NCI-H2029 (cell line): ENCODE data around the gene TUBA1A.
"Not testable (repeated sequence)": the region's sequence is repeated elsewhere in the genome, so short reads cannot be mapped to it uniquely, and the experiment has no call there.

ENCODE experiments used
- DNase-seq: peaks from one replicate; lab custom pipeline; 2025; lab: John Stamatoyannopoulos, UW

Gene TUBA1A

GRCh38 chr12:49188916-49189367 is at the start of gene TUBA1A:
TSS of gene TUBA1A (minus strand) at chr12:49189080. CDS start at chr12:49188979, 101 bp downstream.
- DNase-seq, result peak; percentile 98

DNA sequence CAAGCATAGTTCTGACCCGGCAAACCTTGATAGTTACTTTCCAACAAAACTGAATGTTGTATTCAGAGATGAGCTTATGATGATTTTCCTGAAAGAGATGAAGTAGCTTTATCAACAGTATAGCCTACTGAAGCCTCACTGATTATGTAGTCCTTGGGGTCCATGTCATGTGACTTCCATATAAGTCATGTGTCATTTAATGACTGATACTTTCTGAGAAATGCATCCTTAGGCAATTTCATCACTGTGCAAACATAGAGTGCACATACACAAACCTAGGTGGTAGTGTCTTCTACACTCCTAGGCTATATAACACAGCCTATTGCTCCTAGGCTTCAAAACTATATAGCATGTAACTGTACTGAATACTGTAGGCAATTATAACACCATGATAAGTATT is 47.5 kb upstream of the TUBA1A start:
- no peak for DNase-seq

DNA sequence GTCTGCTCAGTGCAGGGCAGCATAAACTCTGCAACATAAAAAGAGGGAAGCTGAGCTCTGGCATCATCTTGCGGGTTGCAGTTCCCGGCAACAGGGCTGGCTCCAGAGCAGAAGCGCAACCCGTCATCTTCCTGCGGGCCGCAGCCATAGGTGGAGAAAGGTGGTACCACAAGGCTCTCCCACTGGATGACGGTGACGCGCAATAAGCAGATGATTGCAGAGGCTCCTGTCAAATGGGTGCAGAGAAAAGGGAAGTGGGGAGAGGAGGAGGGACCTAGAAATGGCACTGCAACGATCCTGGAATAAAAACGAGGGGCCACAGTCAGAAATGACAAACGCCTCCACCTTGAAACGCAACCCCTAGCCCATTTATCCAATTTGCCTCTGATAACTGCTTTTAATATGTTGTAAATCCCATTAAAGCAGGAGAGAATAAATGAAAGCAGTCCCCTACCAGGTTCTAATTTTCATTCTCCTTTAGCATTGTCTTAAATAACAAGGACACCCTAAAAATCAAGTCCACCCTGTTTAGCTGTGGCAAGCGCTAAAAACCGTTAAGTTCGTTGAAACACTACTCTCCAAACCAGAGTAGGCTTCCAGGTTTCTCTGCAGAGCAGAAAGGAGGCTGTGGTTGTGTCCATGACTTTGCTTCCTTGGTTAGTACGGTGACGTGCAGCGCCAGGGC is 45.1 kb upstream of the TUBA1A start:
- peak; percentile 77 for DNase-seq

DNA sequence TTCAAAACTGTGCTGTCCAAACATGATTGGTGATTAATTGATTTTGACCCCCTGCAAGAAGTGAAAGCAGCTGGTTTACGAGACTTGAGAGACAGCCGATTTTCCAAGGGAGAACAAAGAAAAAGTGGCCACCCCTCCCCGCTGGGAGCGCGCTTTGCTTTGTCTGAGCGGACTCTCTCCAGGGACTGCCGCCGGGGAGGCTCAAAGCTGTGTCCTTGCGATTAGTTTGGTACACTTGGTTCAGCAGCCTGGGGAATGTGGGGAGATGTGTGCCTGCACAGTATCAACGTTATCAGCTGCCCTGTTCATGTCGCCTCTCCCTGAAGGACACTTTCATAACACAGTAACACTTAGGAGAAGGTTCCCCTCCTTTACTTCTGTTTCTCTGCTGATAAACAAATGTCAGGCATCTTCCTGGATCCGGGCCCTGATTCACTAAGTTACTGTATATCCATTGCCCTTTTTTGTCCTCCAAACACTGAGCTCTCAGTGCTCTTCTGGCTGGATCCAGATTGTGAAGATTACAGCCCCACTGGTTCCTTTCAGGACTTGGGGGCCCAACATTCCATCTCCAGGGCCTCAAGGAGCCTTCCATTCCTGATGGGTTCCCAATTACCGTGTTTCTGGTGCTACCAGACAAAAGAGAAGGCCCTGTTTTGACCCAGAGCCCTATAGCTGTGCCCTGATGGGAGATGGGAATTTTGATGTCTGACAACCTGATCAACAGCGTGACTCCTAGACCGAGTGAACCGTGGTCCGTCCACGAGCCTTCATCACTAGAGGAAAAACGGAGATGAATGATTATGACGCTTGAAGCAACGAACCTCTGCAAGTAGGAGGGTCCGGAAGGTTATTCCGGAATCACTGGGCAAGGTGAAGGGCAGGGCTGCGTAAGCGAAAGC is 44.3 kb upstream of the TUBA1A start:
- no peak for DNase-seq

GRCh38 chr12:49231878-49232655 is 43.2 kb upstream of the TUBA1A start:
- DNase-seq, result peak; percentile 22

DNA sequence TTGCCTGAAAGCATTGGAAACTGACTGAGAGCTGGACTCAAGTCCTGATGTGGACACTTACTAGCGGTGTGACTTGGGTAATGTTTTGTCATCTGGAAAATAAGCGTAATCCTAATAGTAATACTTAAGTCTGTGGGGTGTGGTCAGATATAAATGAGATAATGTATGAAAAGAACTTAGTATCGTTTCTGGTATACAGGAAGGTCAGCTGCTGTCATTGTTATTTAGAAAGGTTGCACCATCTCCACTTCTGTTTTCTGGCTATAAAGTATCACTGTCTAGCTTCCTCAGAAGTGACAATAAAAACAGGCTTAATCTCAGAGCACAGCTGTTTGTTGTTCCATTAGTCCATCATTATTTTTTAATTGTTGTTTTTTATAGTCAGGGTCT is 41.9 kb upstream of the TUBA1A start:
- DNase-seq, result no peak

- peak; percentile 69 for DNase-seq
Observed at GRCh38 chr12:49230176-49230804, 41.4 kb upstream of the TUBA1A start.

DNA sequence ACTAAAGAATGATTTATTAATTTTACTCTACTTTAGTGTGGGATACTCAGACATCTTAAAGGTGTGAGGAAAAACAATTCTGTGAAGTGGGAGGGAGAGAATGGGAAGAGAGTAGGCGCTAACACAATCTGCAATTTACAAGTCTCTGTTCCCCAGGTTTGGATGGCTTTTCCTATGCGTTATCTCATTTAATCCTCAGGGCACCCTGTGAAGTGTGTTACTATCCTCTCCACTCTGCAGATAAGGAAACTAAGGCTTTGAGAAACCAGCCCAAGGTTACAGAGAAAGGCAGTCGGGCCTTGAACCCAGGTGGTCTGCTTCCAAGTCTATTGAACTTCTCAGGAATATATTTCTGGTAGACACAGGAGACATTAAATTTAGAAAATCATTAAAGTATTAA is 39.8 kb upstream of the TUBA1A start:
- no peak for DNase-seq

DNA sequence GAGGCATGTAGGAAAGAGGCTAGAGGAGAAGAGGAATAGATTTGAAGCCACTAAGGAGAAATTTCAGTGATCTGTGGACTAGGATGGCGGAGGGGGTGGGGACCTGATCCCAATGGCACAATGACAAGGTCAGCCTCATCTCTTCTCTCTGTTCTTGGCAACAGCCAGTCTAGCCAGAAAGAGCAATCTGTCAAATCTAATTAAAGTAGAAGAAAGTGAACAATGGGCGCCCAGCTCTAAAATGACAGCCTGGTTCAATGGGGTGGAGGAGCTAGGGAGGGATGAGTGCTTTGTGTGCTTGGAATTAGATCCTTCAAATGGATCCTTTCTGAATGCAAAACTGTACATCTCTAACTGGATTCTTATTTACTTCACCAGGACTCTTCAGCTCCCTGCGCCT is 38.8 kb upstream of the TUBA1A start:
- no peak for DNase-seq

DNA sequence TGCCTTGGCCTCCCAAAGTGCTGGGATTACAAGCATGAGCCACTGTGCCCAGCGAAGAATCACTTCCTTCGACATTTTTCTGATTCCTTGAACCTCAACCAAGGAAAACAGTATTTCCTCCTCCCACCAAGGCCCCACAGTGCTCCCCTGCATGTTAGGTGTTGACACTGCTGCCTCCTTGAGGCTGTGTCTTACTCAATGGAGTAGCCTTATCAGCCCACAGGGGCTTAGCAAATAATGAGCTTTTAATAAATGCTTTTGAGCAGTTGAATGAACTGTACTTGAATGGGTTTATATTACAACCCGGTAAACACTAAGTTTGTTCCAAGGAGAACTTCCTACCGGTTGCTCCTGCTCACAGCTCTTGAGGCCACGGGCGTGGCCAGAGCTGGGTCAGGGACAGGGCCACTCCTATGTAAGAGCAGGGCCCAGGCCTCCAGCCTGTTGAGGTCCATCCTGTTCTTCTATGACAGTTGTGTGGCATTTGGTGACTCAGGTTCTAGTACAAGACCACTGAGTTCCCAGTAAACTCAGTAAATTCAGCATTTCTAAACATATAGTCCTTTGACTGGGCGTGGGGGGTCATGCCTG is 36.8 kb upstream of the TUBA1A start:
- no peak for DNase-seq

GRCh38 chr12:49223590-49224369 is 34.9 kb upstream of the TUBA1A start:
- no peak for DNase-seq

DNA sequence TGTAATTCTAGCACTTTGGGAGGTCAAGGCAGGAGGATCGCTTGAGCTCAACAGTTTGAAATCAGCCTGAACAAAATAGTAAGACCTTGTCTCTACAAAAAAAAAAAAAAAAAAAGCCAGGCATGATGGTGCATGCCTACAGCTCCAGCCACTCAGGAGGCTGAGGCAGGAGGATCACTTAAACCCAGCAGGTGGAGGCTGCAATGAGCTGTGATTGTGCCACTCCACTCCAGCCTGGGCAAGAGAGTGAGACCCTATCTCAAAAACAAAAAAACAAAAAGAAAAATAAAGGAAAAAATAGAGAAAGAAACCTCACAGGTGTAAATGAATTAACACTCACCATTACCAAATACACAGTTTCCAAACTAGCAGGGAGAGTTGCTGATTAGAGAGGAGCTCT is 34.2 kb upstream of the TUBA1A start:
- no peak for DNase-seq

DNA sequence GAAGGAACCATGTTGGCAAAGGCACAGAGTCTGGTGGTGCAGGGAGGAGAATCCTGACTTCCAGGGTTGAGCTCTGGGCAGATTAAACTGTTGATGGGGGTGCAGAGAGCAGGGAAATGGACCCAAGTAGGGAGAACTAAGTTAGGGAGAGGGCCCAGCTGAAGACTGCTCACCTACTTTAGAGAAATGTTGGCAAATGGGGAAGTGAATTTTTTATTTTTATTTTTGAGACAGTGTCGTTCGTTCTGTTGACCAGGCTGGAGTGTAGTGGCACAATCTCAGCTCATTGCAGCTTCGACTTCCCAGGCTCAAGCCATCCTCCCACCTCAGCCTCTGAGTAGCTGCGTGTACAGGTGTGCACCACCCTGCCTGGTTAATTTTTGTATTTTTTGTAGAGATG is 32.1 kb upstream of the TUBA1A start:
- DNase-seq, result no peak

DNA sequence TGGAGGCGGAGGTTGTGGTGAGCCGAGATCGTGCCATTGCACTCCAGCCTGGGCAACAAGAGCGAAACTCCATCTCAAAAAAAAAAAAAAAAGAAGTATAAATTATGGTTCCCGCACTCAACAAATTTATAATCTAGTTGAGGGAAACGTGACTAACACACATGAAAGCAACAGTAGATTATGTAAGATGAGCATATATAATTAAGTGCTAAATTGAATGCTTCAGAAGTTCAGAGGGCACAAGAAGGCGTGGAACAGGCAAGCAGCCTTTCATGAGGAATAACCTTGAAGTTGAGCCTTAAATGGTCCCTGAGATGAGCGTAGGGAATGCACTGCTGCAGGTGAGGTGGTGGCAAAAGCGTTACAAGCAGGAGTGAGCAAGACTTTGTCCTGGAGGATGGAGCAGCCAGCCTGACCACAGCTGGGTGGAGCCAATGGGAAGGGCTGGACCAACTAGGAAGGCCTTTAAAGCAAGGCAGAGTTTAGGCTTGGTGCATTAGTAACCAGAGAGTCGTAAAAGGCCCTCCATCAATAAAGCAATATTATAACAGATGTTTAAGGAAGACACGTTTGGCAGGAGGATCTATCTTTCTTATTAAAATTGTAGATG is 30.6 kb upstream of the TUBA1A start:
- DNase-seq, result no peak

DNA sequence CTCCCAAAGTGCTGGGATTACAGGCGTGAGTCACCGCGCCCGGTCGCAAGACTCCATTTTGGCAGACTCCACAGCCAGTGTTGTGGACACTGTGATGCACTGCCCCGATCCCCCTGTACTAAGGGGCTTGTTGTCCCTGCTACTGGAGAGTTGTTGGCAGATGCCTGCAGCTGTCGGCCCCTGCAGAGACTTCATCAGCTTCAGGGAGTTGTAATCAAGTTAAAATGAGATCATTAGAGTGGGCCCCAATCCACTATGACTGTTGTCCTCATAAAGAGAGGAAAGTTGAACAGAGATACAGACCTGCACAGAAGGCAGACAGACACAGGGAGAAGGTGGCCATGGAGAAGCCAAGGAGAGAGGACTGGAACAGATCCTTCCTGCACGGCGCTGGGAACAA is 23.7 kb upstream of the TUBA1A start:
- no peak for DNase-seq

DNA sequence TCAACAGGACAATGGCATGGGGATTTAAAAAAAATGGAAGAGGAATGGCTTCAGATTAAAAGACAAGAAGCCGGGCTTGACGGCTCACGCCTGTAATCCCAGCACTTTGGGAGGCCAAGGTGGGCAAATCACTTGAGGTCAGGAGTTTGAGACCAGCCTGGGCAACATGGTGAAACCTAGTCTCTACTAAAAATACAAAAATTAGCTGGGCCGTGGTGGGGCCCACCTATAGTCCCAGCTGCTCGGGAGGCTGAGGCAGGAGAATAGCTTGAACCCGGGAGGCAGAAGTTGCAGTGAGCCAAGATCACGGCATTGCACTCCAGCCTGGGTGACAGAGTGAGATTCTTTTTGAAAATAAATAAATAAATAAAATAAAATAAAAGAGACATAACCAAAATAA is 21.8 kb upstream of the TUBA1A start:
- not testable (repeated sequence) for DNase-seq

DNA sequence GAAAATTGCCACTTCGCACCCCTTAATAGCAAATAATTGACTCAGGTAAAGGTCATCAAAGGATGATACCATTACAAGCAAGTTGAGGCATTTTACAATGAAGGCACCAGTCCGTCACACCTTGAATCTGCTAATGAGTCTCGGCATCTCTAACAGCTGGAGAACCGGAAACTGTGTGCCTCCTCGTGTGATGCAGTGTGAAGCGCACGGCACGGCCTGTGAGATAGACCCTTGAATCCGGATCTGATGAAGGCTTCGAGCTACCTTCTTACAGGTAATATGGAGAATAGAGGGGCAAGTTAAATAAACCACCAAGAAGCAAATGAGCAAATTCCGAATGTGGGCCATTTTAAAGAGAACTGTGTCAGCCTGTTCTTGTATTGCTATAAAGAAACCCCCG is 19.8 kb upstream of the TUBA1A start:
- DNase-seq, result no peak

DNA sequence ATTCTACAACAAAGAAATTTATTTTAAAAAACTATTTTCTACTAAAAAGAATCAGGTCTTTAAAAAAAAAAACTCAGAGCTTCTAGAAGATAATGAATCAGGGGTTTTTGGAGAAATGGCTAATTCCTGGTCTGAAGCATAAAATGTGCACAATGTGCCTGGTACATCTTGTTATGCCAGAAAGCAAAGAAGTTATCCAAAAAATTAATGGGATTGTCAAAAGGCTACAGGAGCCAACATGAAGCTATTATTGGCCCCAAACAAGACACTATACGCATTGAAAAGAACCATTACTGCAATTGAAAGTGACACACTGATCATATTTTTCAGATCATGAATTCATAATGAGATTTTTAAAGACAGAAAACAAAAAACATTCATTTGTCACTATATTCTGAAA is 19.3 kb upstream of the TUBA1A start:
- DNase-seq, result no peak

GRCh38 chr12:49206389-49206788 is 17.5 kb upstream of the TUBA1A start:
- DNase-seq, result no peak

DNA sequence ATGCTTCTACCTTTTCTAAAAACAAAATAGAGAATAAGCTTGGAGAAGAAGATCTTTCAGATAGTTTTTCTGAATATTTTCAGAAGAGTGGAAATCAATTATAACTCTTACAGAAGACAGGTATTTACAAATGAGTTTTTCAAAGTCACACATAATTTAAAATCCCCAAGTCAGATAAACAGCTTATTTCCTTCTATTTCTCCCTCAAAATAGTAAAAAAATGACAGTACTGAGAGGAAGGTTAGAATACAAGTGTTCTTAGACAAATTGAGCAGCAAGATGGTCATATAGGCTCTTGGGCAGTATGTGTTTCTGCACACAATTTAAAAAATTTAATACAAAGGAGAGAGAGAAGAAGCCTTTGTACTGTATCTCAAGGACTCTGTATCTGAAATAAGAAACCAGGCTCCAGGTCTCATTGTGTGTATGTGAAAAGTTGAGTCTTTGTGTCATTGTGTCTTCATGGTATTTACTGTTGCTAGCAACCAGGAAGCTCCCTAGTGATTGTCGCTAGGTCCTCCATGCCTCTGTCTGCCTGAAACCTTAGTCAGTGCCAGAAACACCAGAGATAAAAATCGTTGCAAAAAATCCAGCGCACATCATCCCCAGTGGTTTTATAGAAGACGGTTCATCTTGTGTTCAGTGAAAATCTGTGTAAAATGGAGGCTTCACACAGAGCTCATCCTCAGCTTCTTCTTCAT is 12.9 kb upstream of the TUBA1A start:
- DNase-seq, result peak; percentile 95
